ENCODE data around the gene AGAP6. TPM values are rescaled to one million over a fixed set of nuclear protein-coding genes. Genes with fewer than 3 reads are reported as not detected.
"Not testable (repeated sequence)": the region's sequence is repeated elsewhere in the genome, so short reads cannot be mapped to it uniquely, and the experiment has no call there.

Gene AGAP6
- total RNA-seq = 1 to 10 TPM; 4.4 to 7.1 (median 5.8) TPM
- polyA plus RNA-seq = 1 to 10 TPM; 5.2 to 6.4 (median 5.8) TPM
- long read RNA-seq, donor 1, partial matches to known transcripts = 2 of 2 reads
- long read RNA-seq, donor 1, other reads (novel, unspliced or antisense) = 0 of 2 reads
- long read RNA-seq, donor 2, partial matches to known transcripts = 0 of 5 reads
- long read RNA-seq, donor 2, other reads (novel, unspliced or antisense) = 5 of 5 reads

DNA sequence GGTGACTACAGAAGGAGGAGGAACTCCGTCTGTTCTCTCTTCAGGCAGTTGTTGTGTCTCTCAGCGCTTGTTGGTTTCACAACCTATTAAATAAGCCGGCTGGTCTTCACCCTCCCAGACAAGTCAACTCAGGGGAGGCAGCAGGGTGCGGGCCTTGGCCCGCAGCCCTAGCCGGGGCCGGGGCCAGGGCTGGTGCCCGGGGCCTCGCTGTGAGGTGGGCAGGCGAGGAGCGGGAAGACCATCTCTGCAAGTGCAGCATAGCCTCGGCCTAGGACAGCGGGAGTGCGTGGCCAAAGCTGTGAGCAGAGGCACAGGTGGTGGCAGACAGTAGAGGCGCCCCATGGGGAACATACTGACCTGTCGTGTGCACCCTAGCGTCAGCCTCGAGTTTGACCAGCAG lies at the start of gene AGAP6:
Gene AGAP6, plus strand, starts transcription at position 31 of the 400 bp plus-strand sequence. Its CDS starts 310 bp downstream, at position 341.
- H3K9me3 ChIP-seq; intact Hi-C loops (cut with DNase I); ATAC-seq; H3K4me1 ChIP-seq; H3K27ac ChIP-seq; H3K27me3 ChIP-seq (ENCODE audit: insufficient read depth in 3 of 3, low read length in 2 of 3); DNase-seq; H3K4me3 ChIP-seq: not testable (repeated sequence)
- 94 to 97% (median 95%) methylated on average over 12 to 17 of the region's 18 CpGs for WGBS, 3 donors
- H3K36me3 ChIP-seq (ENCODE audit: insufficient read depth in 1 of 2, low read depth in 1 of 2) = peaks cover 0 to 29% of the 10 kb centered on the region in 2 donors

DNA sequence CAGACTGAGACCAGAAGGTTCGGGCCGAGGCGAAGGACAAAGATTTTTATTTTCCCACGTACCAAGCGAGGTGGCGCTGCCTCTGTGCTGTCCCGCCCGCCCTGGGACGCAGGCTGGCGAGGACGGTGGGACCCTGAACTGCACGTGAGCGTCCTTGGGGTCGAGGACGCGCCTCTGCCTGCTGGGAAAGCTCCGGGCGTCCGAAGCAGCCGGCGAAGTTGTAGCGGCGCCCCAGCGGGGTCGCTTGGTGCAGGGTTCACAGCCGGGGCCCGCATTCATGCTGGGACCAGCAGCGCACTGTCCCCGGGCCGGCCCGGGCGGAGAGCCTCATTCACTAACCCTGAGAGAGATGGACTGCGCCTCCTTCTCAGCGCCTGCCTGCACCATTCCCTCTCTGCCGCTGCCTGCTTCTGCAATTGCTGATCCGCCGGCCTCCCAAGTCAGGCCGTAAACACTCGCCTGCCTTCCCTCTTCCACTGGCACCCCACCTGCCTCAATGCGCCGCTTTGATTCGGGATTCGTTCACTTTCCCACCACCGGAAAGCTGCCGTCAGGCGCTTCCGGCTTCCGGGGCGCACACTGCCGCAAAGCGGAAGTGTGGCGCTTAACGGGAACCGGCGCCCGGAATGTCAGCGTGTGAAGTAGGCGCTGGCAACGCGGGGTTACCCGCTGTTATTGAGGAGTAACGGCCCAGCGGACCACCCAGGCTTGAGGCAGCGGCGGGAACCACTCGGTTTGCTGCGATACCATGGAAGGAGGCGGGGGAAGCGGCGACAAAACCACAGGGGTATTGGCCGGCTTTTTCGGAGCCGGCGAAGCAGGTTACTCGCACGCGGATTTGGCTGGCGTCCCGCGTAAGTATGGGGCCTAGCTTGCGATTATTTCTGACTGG lies 46.5 kb upstream of the AGAP6 start, which contains the start of the genes PARG and TIMM23B:
Gene PARG, minus strand, starts transcription at position 581 of the 892 bp plus-strand sequence. Its CDS starts 302 bp downstream, at position 279.
Gene TIMM23B, plus strand, starts transcription at position 607 of the 892 bp plus-strand sequence. Its CDS starts 142 bp downstream, at position 749.
- H3K9me3 ChIP-seq; intact Hi-C loops (cut with DNase I); H3K27me3 ChIP-seq (ENCODE audit: insufficient read depth in 3 of 3, low read length in 2 of 3): not testable (repeated sequence)
- Histone ChIP-seq H3K36me3 (ENCODE audit: insufficient read depth in 1 of 2, low read depth in 1 of 2) (peaks cover 0 to 18% of the 10 kb centered on the region in 2 donors), H3K27ac (peak within 1 kb of the TSS; percentile 86), H3K4me3 (peak within 1 kb of the TSS; percentile 88), H3K4me1 (peaks cover 18% of the 10 kb centered on the region)
- 0 to 1% (median 0%) methylated on average over 73 to 81 of the region's 81 CpGs for WGBS, 3 donors
- ATAC-seq = peak; percentile 96 to 98 (median 97)
- peak; percentile 81 to 89 for DNase-seq

DNA sequence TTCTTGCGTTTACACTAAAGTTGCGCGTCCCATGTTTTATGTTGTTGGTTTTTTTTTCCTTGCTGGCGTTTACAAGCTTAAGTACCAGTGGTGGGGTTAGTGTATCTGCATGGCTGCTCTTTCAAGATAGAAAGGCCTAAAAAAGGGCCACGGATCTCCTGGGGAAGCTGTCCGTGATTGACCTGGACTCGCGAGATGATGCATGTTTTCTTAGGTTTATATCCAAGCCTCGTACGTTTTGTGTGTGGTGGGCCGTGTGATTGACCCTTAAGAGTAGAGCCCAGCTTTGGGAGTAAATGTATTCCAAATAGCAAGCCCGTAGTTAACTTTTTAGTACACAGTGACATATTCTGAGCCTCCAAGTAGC lies 45.9 kb upstream of the AGAP6 start:
- intact Hi-C loops (cut with DNase I) = not testable (repeated sequence)
- ATAC-seq = peak in 2 of 4 donors; percentile 21 to 29

DNA sequence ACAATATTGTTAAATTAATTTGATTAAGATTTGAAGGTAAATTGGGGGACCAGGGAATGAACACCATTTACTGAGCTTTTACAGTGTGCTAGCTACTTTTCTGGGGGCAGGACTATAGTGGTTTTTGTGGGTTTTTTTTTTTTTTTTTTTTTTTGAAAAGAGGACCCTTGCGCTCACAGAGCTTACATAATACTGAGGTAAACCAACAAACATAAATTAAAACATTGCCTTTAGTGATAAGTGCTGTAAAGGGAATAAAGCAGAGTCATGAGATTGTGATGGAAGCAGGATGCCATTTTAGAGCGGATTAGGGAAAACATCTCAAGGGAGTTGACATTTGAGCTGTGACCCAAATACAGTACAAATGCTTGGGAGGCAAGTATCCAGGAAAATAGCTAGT lies 44.6 kb upstream of the AGAP6 start:
- ATAC-seq; H3K27me3 ChIP-seq (ENCODE audit: insufficient read depth in 3 of 3, low read length in 2 of 3); DNase-seq; H3K9me3 ChIP-seq; intact Hi-C loops (cut with DNase I): not testable (repeated sequence)
- H3K27ac ChIP-seq = peak overlapping the region; percentile 16
- peak overlapping the region; percentile 88 for H3K4me3 ChIP-seq
- peaks cover 19% of the 10 kb centered on the region for H3K4me1 ChIP-seq
- WGBS, 3 donors = 61 to 80% (median 61%) methylated on average over 2 of the region's 2 CpGs
- peaks cover 0 to 31% of the 10 kb centered on the region in 2 donors for H3K36me3 ChIP-seq (ENCODE audit: insufficient read depth in 1 of 2, low read depth in 1 of 2)

More for the DNA sequence above, 45.9 kb upstream of the AGAP6 start:
- not testable (repeated sequence) for DNase-seq; H3K27me3 ChIP-seq (ENCODE audit: insufficient read depth in 3 of 3, low read length in 2 of 3); H3K9me3 ChIP-seq
- peak overlapping the region; percentile 88 for H3K4me3 ChIP-seq
- H3K27ac ChIP-seq = peak overlapping the region; percentile 86
- peaks cover 0 to 24% of the 10 kb centered on the region in 2 donors for H3K36me3 ChIP-seq (ENCODE audit: insufficient read depth in 1 of 2, low read depth in 1 of 2)
- 0% methylated on average over 12 of the region's 12 CpGs for WGBS, 3 donors
- peaks cover 18% of the 10 kb centered on the region for H3K4me1 ChIP-seq

DNA sequence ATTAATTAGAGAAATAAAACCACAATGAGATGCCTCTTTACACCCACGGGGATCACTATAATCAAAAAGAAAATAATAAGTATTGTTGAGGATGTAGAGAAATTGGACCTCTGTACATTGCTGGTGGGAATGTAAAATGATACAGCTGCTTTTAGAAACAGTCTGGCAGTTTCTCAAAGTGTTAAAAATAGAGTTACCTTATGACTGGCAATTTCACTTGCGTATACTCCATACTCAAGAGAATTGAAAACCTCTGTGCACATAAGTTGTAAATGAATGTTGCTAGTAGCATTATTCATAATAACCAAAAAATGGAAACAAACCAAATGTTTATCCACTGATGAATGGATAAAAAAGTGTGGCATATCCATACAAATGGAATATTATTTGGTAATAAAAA lies 40.1 kb upstream of the AGAP6 start:
- peak; percentile 68 to 92 (median 89) for ATAC-seq
- H3K36me3 ChIP-seq (ENCODE audit: insufficient read depth in 1 of 2, low read depth in 1 of 2) = peaks cover 0 to 41% of the 10 kb centered on the region in 2 donors
- H3K27me3 ChIP-seq (ENCODE audit: insufficient read depth in 3 of 3, low read length in 2 of 3); DNase-seq; intact Hi-C loops (cut with DNase I); H3K4me3 ChIP-seq; H3K9me3 ChIP-seq: not testable (repeated sequence)
- peaks cover 18% of the 10 kb centered on the region for H3K4me1 ChIP-seq
- peak overlapping the region; percentile 72 for H3K27ac ChIP-seq
- 23 to 47% (median 28%) methylated on average over 1 of the region's 2 CpGs for WGBS, 3 donors

DNA sequence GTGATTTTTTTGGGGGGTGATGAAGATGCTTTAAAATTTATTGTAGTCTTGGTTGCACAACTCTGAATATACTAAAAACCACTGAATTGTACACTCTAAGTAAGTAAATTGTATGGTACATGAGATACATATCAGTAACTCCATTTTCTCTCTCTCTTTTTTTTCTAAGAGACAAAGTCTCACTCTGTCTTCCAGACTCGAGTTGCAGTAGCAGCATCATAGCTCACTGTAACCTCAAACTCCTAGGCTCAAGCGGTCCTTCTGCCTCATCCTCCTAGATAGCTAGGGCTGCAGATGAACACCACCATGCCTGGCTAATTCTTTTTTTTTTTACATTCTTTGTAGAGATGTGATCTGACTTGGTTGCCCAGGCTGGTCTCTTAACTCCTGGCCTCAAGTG lies 39.5 kb upstream of the AGAP6 start:
- H3K4me3 ChIP-seq; H3K9me3 ChIP-seq; H3K27me3 ChIP-seq (ENCODE audit: insufficient read depth in 3 of 3, low read length in 2 of 3); DNase-seq; intact Hi-C loops (cut with DNase I): not testable (repeated sequence)
- peaks cover 14% of the 10 kb centered on the region for H3K4me1 ChIP-seq
- H3K27ac ChIP-seq = peak overlapping the region; percentile 72
- H3K36me3 ChIP-seq (ENCODE audit: insufficient read depth in 1 of 2, low read depth in 1 of 2) = peaks cover 0 to 42% of the 10 kb centered on the region in 2 donors
- 38 to 77% (median 55%) methylated on average over 2 of the region's 2 CpGs for WGBS, 3 donors
- peak; percentile 29 to 66 (median 52) for ATAC-seq

DNA sequence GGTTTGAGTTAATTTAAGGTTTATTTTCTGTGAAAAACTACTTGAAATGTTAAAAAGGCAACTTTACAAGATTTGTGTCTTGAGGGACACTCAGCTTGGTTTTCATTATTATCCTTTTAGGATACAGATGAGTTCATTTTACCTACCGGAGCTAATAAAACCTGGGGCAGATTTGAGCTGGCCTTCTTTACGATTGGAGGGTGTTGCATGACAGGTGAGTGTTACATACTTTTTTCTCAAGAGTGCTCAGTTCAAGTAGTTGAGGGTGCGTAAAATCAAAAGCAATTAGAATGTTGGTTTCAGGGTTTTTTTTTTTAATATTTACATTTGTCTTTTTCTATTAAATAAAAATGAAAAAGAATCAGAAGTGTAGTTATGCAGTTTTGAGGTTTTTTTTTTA lies 36.2 kb upstream of the AGAP6 start:
- WGBS, 3 donors = 64 to 69% (median 68%) methylated on average over 3 of the region's 3 CpGs
- H3K27ac ChIP-seq; intact Hi-C loops (cut with DNase I); ATAC-seq; DNase-seq; H3K27me3 ChIP-seq (ENCODE audit: insufficient read depth in 3 of 3, low read length in 2 of 3); H3K4me3 ChIP-seq; H3K9me3 ChIP-seq: not testable (repeated sequence)
- Histone ChIP-seq H3K36me3 (ENCODE audit: insufficient read depth in 1 of 2, low read depth in 1 of 2) (peaks cover 0 to 43% of the 10 kb centered on the region in 2 donors), H3K4me1 (peaks cover 11% of the 10 kb centered on the region)

DNA sequence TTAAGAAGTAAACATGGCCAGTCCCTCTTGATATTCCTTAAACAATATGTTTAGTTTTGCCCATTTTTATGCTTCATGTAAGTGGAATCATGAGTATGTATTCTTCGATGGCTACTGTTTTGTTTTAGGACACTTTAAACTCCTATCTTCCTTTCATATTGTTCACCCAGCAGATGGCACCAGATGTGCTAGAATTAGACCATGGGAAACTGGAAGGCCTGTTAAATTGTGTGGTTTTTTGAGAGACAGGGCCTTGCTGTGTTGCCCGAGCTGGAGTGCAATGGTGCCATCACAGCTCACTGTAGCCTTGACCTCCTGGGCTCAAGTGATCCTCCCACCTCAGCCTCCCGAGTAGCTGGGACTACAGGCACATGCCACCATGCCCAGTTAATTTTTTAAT lies 35.1 kb upstream of the AGAP6 start:
- H3K27me3 ChIP-seq (ENCODE audit: insufficient read depth in 3 of 3, low read length in 2 of 3); ATAC-seq; H3K27ac ChIP-seq; H3K9me3 ChIP-seq; H3K4me3 ChIP-seq; DNase-seq; intact Hi-C loops (cut with DNase I): not testable (repeated sequence)
- WGBS, 3 donors = 68 to 81% (median 80%) methylated on average over 2 to 3 of the region's 3 CpGs
- Histone ChIP-seq H3K4me1 (peaks cover 11% of the 10 kb centered on the region), H3K36me3 (ENCODE audit: insufficient read depth in 1 of 2, low read depth in 1 of 2) (peaks cover 0 to 42% of the 10 kb centered on the region in 2 donors)

DNA sequence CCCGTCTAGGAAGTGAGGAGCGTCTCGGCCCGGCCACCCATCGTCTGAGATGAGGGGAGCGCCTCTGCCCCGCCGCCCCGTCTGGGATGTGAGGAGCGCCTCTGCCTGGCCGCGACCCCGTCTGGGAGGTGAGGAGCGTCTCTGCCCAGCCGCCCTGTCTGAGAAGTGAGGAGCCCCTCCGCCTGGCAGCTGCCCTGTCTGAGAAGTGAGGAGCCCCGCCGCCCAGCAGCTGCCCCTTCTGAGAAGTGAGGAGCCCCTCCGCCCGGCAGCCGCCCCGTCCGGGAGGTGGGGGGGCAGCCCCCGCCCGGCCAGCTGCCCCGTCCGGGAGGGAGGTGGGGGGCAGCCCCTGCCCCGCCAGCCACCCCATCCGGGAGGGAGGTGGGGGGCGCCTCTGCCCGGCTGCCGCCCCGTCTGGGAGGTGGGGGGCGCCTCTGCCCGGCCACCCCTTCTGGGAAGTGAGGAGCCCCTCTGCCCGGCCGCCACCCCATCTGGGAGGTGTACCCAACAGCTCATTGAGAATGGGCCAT lies 17.8 kb upstream of the AGAP6 start:
- DNase-seq; H3K4me3 ChIP-seq; H3K4me1 ChIP-seq; H3K27ac ChIP-seq; intact Hi-C loops (cut with DNase I); H3K9me3 ChIP-seq; ATAC-seq; H3K27me3 ChIP-seq (ENCODE audit: insufficient read depth in 3 of 3, low read length in 2 of 3): not testable (repeated sequence)
- peaks cover 0 to 12% of the 10 kb centered on the region in 2 donors for H3K36me3 ChIP-seq (ENCODE audit: insufficient read depth in 1 of 2, low read depth in 1 of 2)
- WGBS, 3 donors = 95 to 97% (median 95%) methylated on average over 13 to 37 of the region's 37 CpGs

DNA sequence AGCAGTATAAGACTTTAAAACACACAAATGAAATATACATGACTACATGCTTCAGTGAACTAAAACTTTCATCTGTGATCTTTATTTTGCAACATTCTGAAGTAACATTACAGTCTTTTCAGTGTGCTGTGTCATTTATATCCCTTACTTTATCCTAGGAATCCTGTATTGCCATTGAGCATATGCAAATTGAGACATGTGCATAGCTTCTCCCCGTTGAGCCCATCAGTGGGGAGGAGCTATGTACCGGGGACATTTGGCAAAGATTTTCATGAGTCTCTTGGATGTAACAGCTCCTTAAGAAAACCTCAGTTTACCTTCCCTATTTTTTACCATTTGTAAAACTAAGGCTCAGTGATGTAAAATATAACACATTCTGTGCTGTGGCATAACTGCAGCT lies 16.7 kb upstream of the AGAP6 start:
- H3K9me3 ChIP-seq; intact Hi-C loops (cut with DNase I); DNase-seq; H3K27ac ChIP-seq; H3K4me1 ChIP-seq; ATAC-seq; H3K27me3 ChIP-seq (ENCODE audit: insufficient read depth in 3 of 3, low read length in 2 of 3); H3K4me3 ChIP-seq: not testable (repeated sequence)
- WGBS, 3 donors = 42 to 60% (median 56%) methylated on average over 2 of the region's 2 CpGs
- peaks cover 0 to 14% of the 10 kb centered on the region in 2 donors for H3K36me3 ChIP-seq (ENCODE audit: insufficient read depth in 1 of 2, low read depth in 1 of 2)

All from psoas muscle (tissue), 8 donors.